Bone marrow (tissue), 2 donors: ENCODE data around the gene PPP6R2.

ENCODE experiments used
- DNase-seq, 2 donors: peaks; one replicate each; lab custom pipeline; 2025; lab: John Stamatoyannopoulos, UW

PPP6R2 gene

GRCh38 chr22:50434849-50435248 is 91.7 kb downstream of the PPP6R2 start:
- DNase-seq, result no peak

- no peak for DNase-seq
Observed at GRCh38 chr22:50435291-50436014, 92.3 kb downstream of the PPP6R2 start.

GRCh38 chr22:50436015-50436830 is 93.1 kb downstream of the PPP6R2 start:
- no peak for DNase-seq

GRCh38 chr22:50436841-50437341 is 93.8 kb downstream of the PPP6R2 start:
- DNase-seq, result no peak

- no peak for DNase-seq
Observed at GRCh38 chr22:50437511-50438304, 94.6 kb downstream of the PPP6R2 start.

- DNase-seq, result no peak
Observed at GRCh38 chr22:50438305-50439275, 95.5 kb downstream of the PPP6R2 start.

- no peak for DNase-seq
Observed at GRCh38 chr22:50439314-50439870, 96.3 kb downstream of the PPP6R2 start.

GRCh38 chr22:50439871-50440331 is 96.8 kb downstream of the PPP6R2 start:
- DNase-seq, result no peak

- DNase-seq, result no peak
Observed at GRCh38 chr22:50440544-50441249, 97.6 kb downstream of the PPP6R2 start.

GRCh38 chr22:50441428-50441993 is 98.4 kb downstream of the PPP6R2 start:
- DNase-seq, result no peak

- no peak for DNase-seq
Observed at GRCh38 chr22:50443197-50443596, 100.1 kb downstream of the PPP6R2 start.

GRCh38 chr22:50443801-50444625 is 100.9 kb downstream of the PPP6R2 start:
- no peak for DNase-seq

- no peak for DNase-seq
Observed at GRCh38 chr22:50444663-50445062, 101.5 kb downstream of the PPP6R2 start.

GRCh38 chr22:50445071-50445879 is 102.1 kb downstream of the PPP6R2 start:
- DNase-seq, result no peak

GRCh38 chr22:50445880-50446707 is 103.0 kb downstream of the PPP6R2 start:
- DNase-seq, result no peak

GRCh38 chr22:50446708-50447575 is 103.8 kb downstream of the PPP6R2 start:
- no peak for DNase-seq
